ACHN (cell line): ENCODE measurements around the gene MEF2D.

Experiments used
- DNase-seq: peaks from one replicate; pipeline ENCODE4 v3.0.0-alpha.2; 2015
- in situ Hi-C: cut with HindIII; loops from 2 replicates; pipeline ENCODE4 v1.10.0; 2017; ENCODE audit warnings: low sequenced_read_pairs, low pct_ligation_motif_present, low pct_unique_long_range_greater_than_20kb

MEF2D gene

GRCh38 chr1:156500543-156500792 is at the start of gene MEF2D:
Gene MEF2D (minus strand): TSS chr1:156500775. CDS start chr1:156483292, 17,483 bp downstream.
- no peak for DNase-seq
- in situ Hi-C loops: no loop called here

- in situ Hi-C loops: no loop called here
- DNase-seq: no peak
These were observed 49.8 kb upstream of the MEF2D start for GRCh38 chr1:156550346-156550745.

GRCh38 chr1:156549831-156550230 is 49.3 kb upstream of the MEF2D start:
- in situ Hi-C loops: no loop called here

GRCh38 chr1:156549390-156549789 is 48.8 kb upstream of the MEF2D start:
- in situ Hi-C loops: no loop called here
- no peak for DNase-seq

More at GRCh38 chr1:156549831-156550230, 49.3 kb upstream of the MEF2D start:
- DNase-seq: no peak

- no peak for DNase-seq
- in situ Hi-C loops: no loop called here
These were observed 47.4 kb upstream of the MEF2D start for GRCh38 chr1:156547982-156548381.

- in situ Hi-C loops: no loop called here
- no peak for DNase-seq
These were observed 46.9 kb upstream of the MEF2D start for GRCh38 chr1:156547434-156547833.

- no peak for DNase-seq
- in situ Hi-C loops: no loop called here
These were observed 45.7 kb upstream of the MEF2D start for GRCh38 chr1:156546267-156546666.

- DNase-seq: no peak
- in situ Hi-C loops: no loop called here
These were observed 44.1 kb upstream of the MEF2D start for GRCh38 chr1:156544592-156545102.

GRCh38 chr1:156543066-156543465 is 42.5 kb upstream of the MEF2D start:
- DNase-seq: no peak

GRCh38 chr1:156540955-156541354 is 40.4 kb upstream of the MEF2D start:
- no peak for DNase-seq
- in situ Hi-C loops: no loop called here

More at GRCh38 chr1:156543066-156543465, 42.5 kb upstream of the MEF2D start:
- in situ Hi-C loops: no loop called here

GRCh38 chr1:156539818-156540355 is 39.3 kb upstream of the MEF2D start:
- in situ Hi-C loops: no loop called here
- DNase-seq: no peak

GRCh38 chr1:156538711-156539440 is 38.3 kb upstream of the MEF2D start:
- no peak for DNase-seq
- in situ Hi-C loops: no loop called here

- DNase-seq: no peak
- in situ Hi-C loops: no loop called here
These were observed 36.5 kb upstream of the MEF2D start for GRCh38 chr1:156537027-156537426.

GRCh38 chr1:156534424-156535060 is 34.0 kb upstream of the MEF2D start:
- in situ Hi-C loops: no loop called here

GRCh38 chr1:156533568-156534220 is 33.1 kb upstream of the MEF2D start:
- DNase-seq: no peak
- in situ Hi-C loops: no loop called here

More at GRCh38 chr1:156534424-156535060, 34.0 kb upstream of the MEF2D start:
- DNase-seq: no peak

GRCh38 chr1:156532374-156532773 is 31.8 kb upstream of the MEF2D start:
- in situ Hi-C loops: no loop called here
- no peak for DNase-seq

- in situ Hi-C loops: no loop called here
- DNase-seq: no peak
These were observed 29.4 kb upstream of the MEF2D start for GRCh38 chr1:156530006-156530405.

GRCh38 chr1:156528875-156529425 is 28.4 kb upstream of the MEF2D start:
- in situ Hi-C loops: no loop called here
- no peak for DNase-seq

- DNase-seq: no peak
- in situ Hi-C loops: no loop called here
These were observed 27.7 kb upstream of the MEF2D start for GRCh38 chr1:156528231-156528630.
